GM12875 (cell line): ENCODE results near the gene SPEM2.

Experiments
- H3K4me3 ChIP-seq: one replicate; pipeline ENCODE4 v1.5.1; 2011; ENCODE audit warnings: low read depth, low read length, control low read depth
- TF ChIP-seq, protein P1 (sequence below): IDR thresholded peaks from 2 replicates; pipeline ENCODE4 v1.5.1; 2011; ENCODE audit warnings: low read depth, mild to moderate bottlenecking, control low read depth, inconsistent platforms, low read length, moderate library complexity, borderline replicate concordance; ENCODE audit not compliant: insufficient read depth

SPEM2 gene

DNA sequence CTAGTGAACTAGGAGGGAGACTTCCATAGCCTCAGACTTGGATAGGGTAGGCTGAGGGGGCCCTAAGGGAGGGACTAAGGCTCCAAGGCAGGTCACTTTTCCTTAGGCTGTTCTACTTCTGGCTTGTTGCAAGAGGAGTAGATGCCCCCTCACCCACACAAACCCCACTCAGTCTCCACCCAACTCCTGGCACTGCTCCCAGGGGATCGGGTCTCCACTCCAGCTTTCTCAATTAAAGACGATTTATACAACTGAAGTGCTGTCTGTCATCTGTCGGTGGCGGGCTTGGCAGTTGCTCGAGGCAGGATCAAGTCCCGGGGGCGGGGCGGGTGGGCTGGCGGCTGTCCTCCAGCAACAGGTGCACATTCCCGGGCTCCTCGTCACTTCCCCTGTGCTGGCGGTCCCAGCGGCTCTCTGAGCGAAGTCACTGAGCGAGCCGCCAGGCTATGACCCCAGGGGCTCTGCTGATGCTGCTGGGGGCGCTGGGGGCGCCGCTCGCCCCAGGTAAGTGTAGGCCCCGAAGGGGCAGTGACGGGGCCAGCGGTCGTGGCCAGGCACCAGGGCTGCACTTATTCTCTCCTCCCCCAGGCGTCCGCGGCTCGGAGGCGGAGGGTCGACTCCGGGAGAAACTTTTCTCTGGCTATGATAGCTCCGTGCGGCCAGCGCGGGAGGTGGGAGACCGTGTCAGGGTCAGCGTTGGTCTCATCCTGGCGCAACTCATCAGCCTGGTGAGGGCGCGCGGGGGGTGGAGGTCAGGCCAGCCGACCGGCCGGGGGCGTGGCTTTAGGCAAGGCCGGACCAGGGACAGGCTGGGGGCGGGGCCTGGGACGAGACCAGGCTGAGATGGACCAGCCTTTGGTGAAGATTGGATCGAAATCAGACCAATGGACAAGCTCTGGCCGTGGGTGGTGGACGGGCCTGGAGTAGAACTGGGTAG lies 19.5 kb downstream of the SPEM2 start, which contains the start of gene CHRNB1:
Gene CHRNB1 (plus strand): TSS at position 380 of the 937 bp plus-strand sequence. CDS start 67 bp downstream, at position 447.
- no peak within 1 kb of the TSS for H3K4me3 ChIP-seq
- TF ChIP-seq, protein P1, sequence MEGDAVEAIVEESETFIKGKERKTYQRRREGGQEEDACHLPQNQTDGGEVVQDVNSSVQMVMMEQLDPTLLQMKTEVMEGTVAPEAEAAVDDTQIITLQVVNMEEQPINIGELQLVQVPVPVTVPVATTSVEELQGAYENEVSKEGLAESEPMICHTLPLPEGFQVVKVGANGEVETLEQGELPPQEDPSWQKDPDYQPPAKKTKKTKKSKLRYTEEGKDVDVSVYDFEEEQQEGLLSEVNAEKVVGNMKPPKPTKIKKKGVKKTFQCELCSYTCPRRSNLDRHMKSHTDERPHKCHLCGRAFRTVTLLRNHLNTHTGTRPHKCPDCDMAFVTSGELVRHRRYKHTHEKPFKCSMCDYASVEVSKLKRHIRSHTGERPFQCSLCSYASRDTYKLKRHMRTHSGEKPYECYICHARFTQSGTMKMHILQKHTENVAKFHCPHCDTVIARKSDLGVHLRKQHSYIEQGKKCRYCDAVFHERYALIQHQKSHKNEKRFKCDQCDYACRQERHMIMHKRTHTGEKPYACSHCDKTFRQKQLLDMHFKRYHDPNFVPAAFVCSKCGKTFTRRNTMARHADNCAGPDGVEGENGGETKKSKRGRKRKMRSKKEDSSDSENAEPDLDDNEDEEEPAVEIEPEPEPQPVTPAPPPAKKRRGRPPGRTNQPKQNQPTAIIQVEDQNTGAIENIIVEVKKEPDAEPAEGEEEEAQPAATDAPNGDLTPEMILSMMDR, result no peak

- no peak overlapping the region for H3K4me3 ChIP-seq
- TF ChIP-seq, protein P1, result no peak
Observed at GRCh38 chr17:7445619-7445968, 20.2 kb downstream of the SPEM2 start.

- TF ChIP-seq, protein P1, result no peak
- H3K4me3 ChIP-seq, result no peak overlapping the region
Observed at GRCh38 chr17:7448461-7448860, 23.0 kb downstream of the SPEM2 start.

- TF ChIP-seq, protein P1, result no peak
- H3K4me3 ChIP-seq, result no peak overlapping the region
Observed at GRCh38 chr17:7459961-7460545, 34.6 kb downstream of the SPEM2 start.

DNA sequence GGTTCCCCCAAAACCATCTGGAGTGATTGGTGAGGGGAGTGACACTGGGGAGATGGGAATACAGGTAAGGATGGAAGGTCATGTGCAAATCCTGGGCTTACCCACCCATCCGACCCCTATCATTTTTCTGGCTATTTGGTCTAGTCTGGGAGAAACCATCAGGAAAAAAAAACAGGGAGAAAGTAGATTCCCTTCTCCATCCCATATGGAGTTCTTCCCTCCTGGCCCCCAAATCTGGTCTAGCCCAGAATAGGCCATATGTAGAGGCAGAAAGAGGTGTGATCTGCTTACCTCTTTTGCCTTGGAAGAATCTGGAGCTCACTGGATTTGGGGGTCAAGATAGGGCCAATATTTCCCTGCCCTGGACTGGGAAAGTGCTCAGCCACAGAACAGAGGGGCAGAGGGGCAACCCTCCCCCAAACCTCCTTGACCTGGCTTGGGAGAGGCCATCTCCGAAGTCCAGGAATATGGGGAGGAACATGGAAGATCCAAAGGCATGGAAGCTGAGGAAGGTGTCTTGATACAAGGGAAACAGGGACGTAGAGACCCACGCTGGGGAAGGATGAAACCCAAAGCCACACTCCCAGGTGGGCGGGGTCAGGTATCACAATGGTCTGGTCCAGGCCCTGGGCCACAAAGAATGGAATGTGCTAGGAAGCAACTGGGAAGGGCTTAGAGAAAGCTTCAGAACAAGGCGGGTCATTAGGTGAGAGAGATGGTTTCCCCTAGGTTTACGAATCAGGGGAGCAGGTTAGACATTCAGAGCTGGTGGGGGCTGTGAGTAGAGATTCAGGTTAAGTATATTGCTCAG lies 35.6 kb downstream of the SPEM2 start:
- H3K4me3 ChIP-seq, result no peak overlapping the region
- TF ChIP-seq, protein P1, result no peak

DNA sequence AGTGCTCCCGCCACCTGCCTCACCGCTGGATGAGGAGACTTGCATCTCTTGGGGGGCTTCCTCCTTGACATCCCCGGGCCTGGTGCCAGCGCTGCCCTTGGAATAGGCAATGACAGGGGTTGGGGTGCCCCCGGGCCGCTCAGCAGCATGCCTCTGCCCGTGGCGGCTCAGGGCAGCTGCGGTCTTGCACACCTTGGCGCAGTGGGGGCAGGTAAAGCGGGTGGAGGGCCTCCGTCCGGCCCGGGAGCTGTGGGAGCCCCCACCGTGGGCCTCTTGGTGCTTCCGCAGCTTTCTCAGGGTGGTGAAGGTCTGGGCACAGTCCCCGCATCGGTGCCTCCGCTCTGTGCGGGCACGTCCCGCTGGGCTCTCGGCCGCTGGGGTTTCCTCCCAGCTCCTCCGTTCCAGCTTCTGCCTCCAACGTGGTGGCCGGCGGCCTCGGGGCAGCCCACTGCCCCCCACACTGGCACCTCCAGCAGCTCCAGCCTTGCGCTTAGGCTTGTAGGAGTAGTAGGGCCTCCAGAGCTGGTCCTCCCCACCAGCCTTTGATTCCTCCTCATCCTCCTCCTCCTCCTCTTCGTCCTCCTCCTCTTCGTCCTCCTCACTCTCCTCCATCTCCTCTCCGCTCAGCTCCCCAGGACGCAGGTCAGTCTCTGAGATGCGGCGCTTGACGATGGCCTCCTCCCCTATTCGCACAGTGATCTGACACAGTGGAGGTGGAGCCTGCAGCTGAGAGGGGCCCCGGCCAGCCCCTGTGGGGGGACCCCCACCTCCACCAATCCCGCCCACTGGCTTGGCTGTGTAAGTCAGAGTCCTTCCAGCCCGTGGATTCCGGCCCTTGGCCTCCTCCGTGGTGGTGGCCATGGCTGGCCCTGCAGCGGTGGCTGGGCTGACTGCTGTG lies 37.3 kb downstream of the SPEM2 start:
- TF ChIP-seq, protein P1, result no peak
- H3K4me3 ChIP-seq, result no peak overlapping the region
